Endothelial cell of umbilical vein (primary cell): ENCODE data around the gene YPEL5. TPM values are rescaled to one million over a fixed set of nuclear protein-coding genes. Genes with fewer than 3 reads are reported as not detected.

ENCODE experiments used
- BruUV-seq: library from RNA; stranded (reverse); fragments of 400-500 nt; replicated peaks from 2 replicates; lab custom pipeline; 2021; lab: Mats Ljungman, UMichigan
- CTCF ChIA-PET: fragments of 300-600, 350-600 bp; sonication (Branson Sonifier 250); formaldehyde crosslinking; loops from one replicate; lab custom pipeline; 2021; ENCODE audit warnings: antibody characterized with exemption, inconsistent platforms; lab: Charles Lee
- POLR2A ChIA-PET: fragments of 300-600, 350-600 bp; sonication (Branson Sonifier 250); formaldehyde crosslinking; loops from one replicate; lab custom pipeline; 2021; ENCODE audit warnings: antibody characterized with exemption, inconsistent platforms; lab: Charles Lee
- DNase-seq: peaks from one replicate; pipeline ENCODE4 v3.0.0-alpha.2; 2011; ENCODE audit warnings: low read depth, low spot score
- FAIRE-seq: peaks from 2 replicates; lab custom pipeline; 2011; peaks lifted over from hg19 to GRCh38; lab: Jason Lieb, UNC
- H2AFZ ChIP-seq: 2 replicates; pipeline ENCODE4 v1.6.0; 2012; ENCODE audit warnings: low read depth, low read length, control low read depth, inconsistent platforms
- H3K27ac ChIP-seq: 2 replicates; pipeline ENCODE4 v1.5.1; 2011; ENCODE audit warnings: low read depth, mild to moderate bottlenecking, control low read depth, low read length, moderate library complexity; ENCODE audit not compliant: insufficient read depth
- H3K27me3 ChIP-seq, 2 experiments: 2 replicates each; pipeline versions ENCODE4 v1.6.0 to v1.6.1; 2011; ENCODE audit warnings: low read length in 2 of 2, mixed read lengths in 1 of 2; ENCODE audit not compliant: control insufficient read depth in 2 of 2, insufficient read depth in 2 of 2
- H3K36me3 ChIP-seq, 2 experiments: 2 replicates in 1 of 2; 3 replicates in 1 of 2; pipeline ENCODE4 v1.5.1; 2011; ENCODE audit warnings: low read length in 2 of 2, mild to moderate bottlenecking in 1 of 2, moderate library complexity in 1 of 2; ENCODE audit not compliant: control insufficient read depth in 2 of 2, insufficient read depth in 2 of 2; ENCODE audit errors: extremely low read depth in 1 of 2
- H3K4me1 ChIP-seq: 3 replicates; pipeline ENCODE4 v1.5.1; 2011; ENCODE audit warnings: mild to moderate bottlenecking, low read length; ENCODE audit not compliant: control insufficient read depth, insufficient read depth; ENCODE audit errors: extremely low read depth
- H3K4me2 ChIP-seq: 2 replicates; pipeline ENCODE4 v1.6.1; 2011; ENCODE audit warnings: low read length, control low read depth, mixed read lengths; ENCODE audit not compliant: insufficient read depth
- H3K4me3 ChIP-seq, 3 experiments: fragments of 200-600 bp in 1 of 3; sonication (generic), shearing (Covaris generic) in 1 of 3; replicated peaks in 1 of 3; 2 replicates each; pipeline ENCODE4 v1.5.1; 2011 to 2016; ENCODE audit warnings: control low read depth in 3 of 3, low read length in 3 of 3, mild to moderate bottlenecking in 2 of 3, inconsistent platforms in 1 of 3, low read depth in 1 of 3, moderate library complexity in 1 of 3; ENCODE audit not compliant: insufficient read depth in 1 of 3
- H3K79me2 ChIP-seq: 2 replicates; pipeline ENCODE4 v1.6.0; 2012; ENCODE audit warnings: low read length, inconsistent platforms; ENCODE audit not compliant: control insufficient read depth, insufficient read depth
- H3K9ac ChIP-seq: replicated peaks from 2 replicates; pipeline ENCODE3; 2011; ENCODE audit warnings: low read length, control low read depth; ENCODE audit not compliant: insufficient read depth; ENCODE audit errors: extremely low read depth
- H3K9me1 ChIP-seq: replicated peaks from 3 replicates; pipeline ENCODE4 v1.6.0; 2011; ENCODE audit warnings: mild to moderate bottlenecking, low read length; ENCODE audit not compliant: control insufficient read depth, insufficient read depth; ENCODE audit errors: extremely low read depth
- H3K9me3 ChIP-seq: replicated peaks from 2 replicates; pipeline ENCODE4 v1.5.1; 2012; ENCODE audit warnings: low read length, inconsistent platforms; ENCODE audit not compliant: control insufficient read depth, insufficient read depth
- H4K20me1 ChIP-seq: replicated peaks from 2 replicates; pipeline ENCODE3; 2011; ENCODE audit warnings: mild to moderate bottlenecking, low read length; ENCODE audit not compliant: control insufficient read depth, insufficient read depth; ENCODE audit errors: extremely low read depth
- EZH2 ChIP-seq: IDR thresholded peaks from 2 replicates; pipeline ENCODE4 v1.6.1; 2012; ENCODE audit warnings: borderline replicate concordance, low read depth, mild to moderate bottlenecking, moderate library complexity, low read length, inconsistent platforms; ENCODE audit not compliant: severe bottlenecking
- GATA2 ChIP-seq: IDR thresholded peaks from 2 replicates; pipeline ENCODE4 v1.7.0; 2011; ENCODE audit warnings: low read depth, mild to moderate bottlenecking, moderate library complexity, mixed read lengths, low read length; ENCODE audit not compliant: insufficient read length, insufficient read depth
- JUN ChIP-seq: IDR thresholded peaks from 2 replicates; pipeline ENCODE4 v1.6.1; 2011; ENCODE audit warnings: borderline replicate concordance, low read depth; ENCODE audit not compliant: insufficient read length, insufficient read depth
- dilution Hi-C: fragments of 300-500 bp; cut with MboI; formaldehyde crosslinking; loops from one replicate; pipeline ENCODE4 v1.15.0; 2019; ENCODE audit warnings: low sequenced_read_pairs; ENCODE audit not compliant: extremely low pct_ligation_motif_present
- intact Hi-C: fragments of 100-400 bp; cut with micrococcal nuclease; formaldehyde crosslinking; loops from one replicate; pipeline ENCODE4 v1.10.0; 2022
- polyA plus RNA-seq, 4 experiments: library from polyadenylated mRNA; depleted of rRNA in 3 of 4; stranded (reverse) in 3 of 4; unstranded in 1 of 4; fragments of >200 nt; gene quantifications; 2 replicates each; pipeline versions ENCODE4 v1.2.1 to v1.2.3, GENCODE V29; 2011 to 2012; ENCODE audit warnings: missing spikeins in 1 of 4
- total RNA-seq: library from RNA; stranded (reverse); gene quantifications from 2 replicates; pipeline ENCODE4 v1.2.3, GENCODE V29; 2021

The YPEL5 gene
- total and polyA plus RNA-seq, 2 donors (not counting 3 experiments of a cell fraction or from before 2014, with no cell fraction given) = 49.5 to 62.0 TPM

DNA sequence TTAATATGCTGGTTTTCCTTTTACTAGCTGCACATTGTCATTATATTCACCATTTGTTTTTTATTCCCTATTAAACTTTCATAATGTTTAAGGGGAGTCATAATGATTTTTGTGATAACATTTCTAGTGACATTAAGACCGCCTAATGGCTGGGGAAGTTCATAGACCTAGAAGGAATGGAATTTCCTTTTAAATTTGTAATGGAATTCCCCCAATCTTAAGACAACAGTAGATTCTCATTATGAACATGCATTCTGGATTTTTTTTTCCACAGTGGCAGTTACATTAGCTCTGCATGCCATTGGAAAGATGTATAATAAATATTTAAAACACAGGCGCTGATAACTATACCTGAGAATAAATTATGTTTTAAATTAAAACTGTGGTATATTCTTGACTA lies 8.4 kb downstream of the YPEL5 start:
- BruUV-seq = no TSS peak
- CTCF ChIA-PET = interaction anchor here (0.6 to 2.9 kb wide), 4 partner anchors 10 to 556 kb away, joined by 3 to 38 read pairs (median 6); no protein-coding TSS in a partner anchor
- TF ChIP-seq JUN (peak; percentile 31), EZH2 (no peak)
- no peak for FAIRE-seq
- H3K9me3 ChIP-seq = no peaks in the 10 kb centered on the region
- H3K9ac ChIP-seq = no peak overlapping the region
- no peak overlapping the region for H3K4me3 ChIP-seq
- no peaks in the 10 kb centered on the region for H3K27me3 ChIP-seq
- peaks cover 0 to 24% of the 10 kb centered on the region in 2 experiments for H3K36me3 ChIP-seq
- POLR2A ChIA-PET = no interaction called here
- peak overlapping the region; percentile 25 for H3K4me2 ChIP-seq
- peaks cover 11% of the 10 kb centered on the region for H3K4me1 ChIP-seq
- DNase-seq = peak; percentile 77
- no peaks in the 10 kb centered on the region for H4K20me1 ChIP-seq
- no peaks in the 10 kb centered on the region for H3K79me2 ChIP-seq
- H2AFZ ChIP-seq = no peak overlapping the region
- peak overlapping the region; percentile 43 for H3K27ac ChIP-seq
- dilution Hi-C loops = no loop called here
- no peaks in the 10 kb centered on the region for H3K9me1 ChIP-seq
- intact Hi-C loops = no loop called here

DNA sequence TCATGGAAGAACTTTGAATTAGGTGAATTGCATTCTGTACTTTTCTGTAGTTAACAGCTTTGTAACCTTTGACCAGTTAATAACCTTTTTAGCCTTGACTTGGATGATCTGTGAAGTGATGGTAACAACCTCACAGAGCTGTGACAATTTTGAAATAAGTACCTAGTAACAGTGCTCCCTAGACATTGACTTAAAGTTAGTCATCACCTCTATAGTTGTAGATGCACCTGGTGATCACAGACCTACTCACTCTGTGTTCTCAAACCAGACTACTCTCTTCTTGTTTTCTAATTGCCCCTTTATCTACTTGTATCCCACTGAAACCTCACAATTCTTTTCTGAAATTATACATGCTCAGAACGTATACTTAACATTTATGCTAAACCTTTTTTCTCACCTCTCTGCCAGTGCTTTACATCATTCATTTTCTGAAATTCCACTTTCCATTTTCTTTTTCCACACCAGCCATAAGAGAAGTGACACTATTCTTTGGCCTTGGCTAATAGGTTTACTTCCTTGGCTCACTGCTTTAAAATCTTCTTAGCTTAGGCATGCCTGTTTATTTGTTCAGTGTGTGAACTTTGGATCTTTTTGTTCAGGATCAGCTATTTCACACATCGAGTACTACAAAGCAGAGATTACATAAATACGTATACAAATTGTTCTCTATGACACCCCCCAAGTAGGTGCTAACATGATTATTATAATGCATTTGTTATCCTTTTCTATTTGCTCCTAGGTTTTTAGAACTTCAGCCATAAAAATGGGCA lies 9.3 kb downstream of the YPEL5 start:
- H3K4me2 ChIP-seq = no peak overlapping the region
- no peaks in the 10 kb centered on the region for H3K27me3 ChIP-seq
- BruUV-seq = no TSS peak
- H3K27ac ChIP-seq = peak overlapping the region; percentile 42
- TF ChIP-seq EZH2 (no peak), GATA2 (no peak)
- no peaks in the 10 kb centered on the region for H3K9me3 ChIP-seq
- no peaks in the 10 kb centered on the region for H3K9me1 ChIP-seq
- no peaks in the 10 kb centered on the region for H3K79me2 ChIP-seq
- H3K9ac ChIP-seq = no peak overlapping the region
- dilution Hi-C loops = no loop called here
- intact Hi-C loops = no loop called here
- peaks cover 10% of the 10 kb centered on the region for H3K4me1 ChIP-seq
- no peak overlapping the region for H2AFZ ChIP-seq
- DNase-seq (no peak), FAIRE-seq (no peak)
- H4K20me1 ChIP-seq = no peaks in the 10 kb centered on the region
- ChIA-PET CTCF (interaction anchor here (1.6 to 2.9 kb wide), 3 partner anchors 9 to 556 kb away, joined by 5 to 38 read pairs (median 7); no protein-coding TSS in a partner anchor), POLR2A (no interaction called here)
- H3K4me3 ChIP-seq = no peak overlapping the region
- peaks cover 0 to 24% of the 10 kb centered on the region in 2 experiments for H3K36me3 ChIP-seq
